GM23248 (cell line): ENCODE data around the gene LINGO1.

Experiments used
- EZH2 ChIP-seq: fragments of 200-600 bp; sonication (generic); IDR thresholded peaks from 2 replicates; pipeline ENCODE4 v1.6.1; 2018; ENCODE audit warnings: antibody characterized with exemption, mild to moderate bottlenecking; ENCODE audit not compliant: insufficient read depth, poor library complexity, severe bottlenecking
- EZH2phosphoT487 ChIP-seq: fragments of 200-600 bp; sonication (generic); IDR thresholded peaks from 2 replicates; pipeline ENCODE4 v1.6.1; 2018; ENCODE audit warnings: antibody characterized with exemption, moderate library complexity, mild to moderate bottlenecking, low read depth; ENCODE audit not compliant: insufficient read depth

GRCh38 chr15:77644543-77645247 is 12.0 kb upstream of the LINGO1 start:
- TF ChIP-seq EZH2 (no peak), EZH2phosphoT487 (no peak)
